CD4-positive, alpha-beta T cell treated with Interleukin-15 for 1 hour (primary cell): ENCODE measurements around the gene GPR78.

Experiments used
- DNase-seq: peaks from one replicate; pipeline ENCODE4 v3.0.0-alpha.2; 2020

Gene GPR78

GRCh38 chr4:8587469-8588195 lies 7.4 kb downstream of the GPR78 start:
- no peak for DNase-seq

- DNase-seq = no peak
Observed at GRCh38 chr4:8588196-8588470, 7.9 kb downstream of the GPR78 start.

GRCh38 chr4:8589336-8589735 lies 9.1 kb downstream of the GPR78 start:
- no peak for DNase-seq

- no peak for DNase-seq
Observed at GRCh38 chr4:8589823-8590545, 9.8 kb downstream of the GPR78 start.

GRCh38 chr4:8590546-8590880 lies 10.3 kb downstream of the GPR78 start:
- no peak for DNase-seq

- DNase-seq = no peak
Observed at GRCh38 chr4:8591114-8591513, 10.9 kb downstream of the GPR78 start.

- DNase-seq = no peak
Observed at GRCh38 chr4:8591626-8592365, 11.6 kb downstream of the GPR78 start.

- DNase-seq = no peak
Observed at GRCh38 chr4:8592366-8593263, 12.4 kb downstream of the GPR78 start, which contains the start of gene CPZ. Gene CPZ, plus strand, starts transcription at chr4:8592765. Its CDS starts 69 bp downstream, at chr4:8592834.

GRCh38 chr4:8593264-8594096 lies 13.3 kb downstream of the GPR78 start:
- no peak for DNase-seq

GRCh38 chr4:8594097-8595038 lies 14.2 kb downstream of the GPR78 start:
- DNase-seq = no peak

GRCh38 chr4:8595237-8596087 lies 15.3 kb downstream of the GPR78 start:
- DNase-seq = no peak

GRCh38 chr4:8596891-8597290 lies 16.7 kb downstream of the GPR78 start:
- DNase-seq = no peak

GRCh38 chr4:8597319-8597718 lies 17.1 kb downstream of the GPR78 start:
- DNase-seq = no peak

GRCh38 chr4:8597791-8598190 lies 17.6 kb downstream of the GPR78 start:
- no peak for DNase-seq

GRCh38 chr4:8598391-8599090 lies 18.3 kb downstream of the GPR78 start:
- DNase-seq = no peak

- no peak for DNase-seq
Observed at GRCh38 chr4:8599091-8599460, 18.9 kb downstream of the GPR78 start.

GRCh38 chr4:8599657-8600056 lies 19.5 kb downstream of the GPR78 start:
- no peak for DNase-seq

- DNase-seq = no peak
Observed at GRCh38 chr4:8600266-8600665, 20.1 kb downstream of the GPR78 start.

- no peak for DNase-seq
Observed at GRCh38 chr4:8600686-8601085, 20.5 kb downstream of the GPR78 start.
